K562 (cell line): ENCODE measurements around the gene SCYL1. TPM values are rescaled to one million over a fixed set of nuclear protein-coding genes. Genes with fewer than 3 reads are reported as not detected.

Source experiments
- ATAC-seq: fragments of 200-7000 bp; cut with Tn5 transposase; 3 replicates; pipeline ENCODE4 v1.9.1; 2020; ENCODE audit warnings: moderate library complexity
- BruUV-seq: library from RNA; stranded (reverse); fragments of 400-500 nt; replicated peaks from 2 replicates; lab custom pipeline; 2021; lab: Mats Ljungman, UMichigan
- CTCF ChIA-PET: fragments of 300-600 bp; formaldehyde crosslinking; extraction: SDS; loops from one replicate; lab custom pipeline; 2021; ENCODE audit warnings: low intra/inter-chr PET ratio; lab: Yijun Ruan, JAX
- POLR2A ChIA-PET: fragments of 300-600, 350-650 bp; sonication (Branson Sonifier 250); formaldehyde crosslinking; extraction: SDS; loops from one replicate; lab custom pipeline; 2021; ENCODE audit warnings: antibody characterized with exemption, inconsistent platforms; lab: Yijun Ruan, JAX
- DNase-seq, 4 experiments: peaks; one replicate each; pipeline versions ENCODE4 v3.0.0 to v3.0.0-alpha.2; 2011 to 2018; ENCODE audit warnings: low spot score in 3 of 4, mixed read lengths in 3 of 4; ENCODE audit errors: extremely low read depth in 1 of 4
- FAIRE-seq: peaks from 2 replicates; lab custom pipeline; 2011; peaks lifted over from hg19 to GRCh38; lab: Jason Lieb, UNC
- H2AFZ ChIP-seq: 2 replicates; pipeline ENCODE4 v1.6.0; 2011; ENCODE audit warnings: low read depth, low read length, control low read depth, inconsistent platforms
- H3K27ac ChIP-seq: fragments of 200-600 bp; 3 replicates; pipeline ENCODE4 v1.8.0; 2011; ENCODE audit warnings: low read depth, mild to moderate bottlenecking, control low read depth, inconsistent platforms, low read length, moderate library complexity, mixed read lengths; ENCODE audit errors: extremely low read depth
- H3K27me3 ChIP-seq, 2 experiments: fragments of 300-600 bp in 1 of 2; 2 replicates in 1 of 2; 3 replicates in 1 of 2; pipeline versions ENCODE4 v1.6.0 to v1.8.0; 2011; ENCODE audit warnings: inconsistent platforms in 2 of 2, low read length in 2 of 2, mild to moderate bottlenecking in 1 of 2, mixed read lengths in 1 of 2, moderate library complexity in 1 of 2; ENCODE audit not compliant: control insufficient read depth in 2 of 2, insufficient read depth in 2 of 2
- H3K36me3 ChIP-seq: fragments of 300-600 bp; 3 replicates; pipeline ENCODE4 v1.8.0; 2011; ENCODE audit warnings: mild to moderate bottlenecking, low read length, inconsistent platforms; ENCODE audit not compliant: control insufficient read depth, insufficient read depth
- H3K4me1 ChIP-seq, 2 experiments: fragments of 200-600 bp in 1 of 2; replicated peaks in 1 of 2; 2 replicates in 1 of 2; 3 replicates in 1 of 2; pipeline versions ENCODE4 v1.5.1 to v1.8.0; 2011; ENCODE audit warnings: inconsistent platforms in 2 of 2, low read length in 2 of 2, mild to moderate bottlenecking in 1 of 2, mixed read lengths in 1 of 2, moderate library complexity in 1 of 2; ENCODE audit not compliant: control insufficient read depth in 2 of 2, insufficient read depth in 2 of 2
- H3K4me2 ChIP-seq: 2 replicates; pipeline ENCODE4 v1.6.1; 2011; ENCODE audit warnings: low read length, control low read depth, inconsistent platforms, mixed read lengths; ENCODE audit not compliant: insufficient read depth
- H3K4me3 ChIP-seq: fragments of 200-600 bp; sonication (generic), shearing (Covaris generic); 2 replicates; pipeline ENCODE4 v1.5.1; 2016; ENCODE audit warnings: control low read depth, inconsistent platforms
- H3K79me2 ChIP-seq: fragments of 200-600 bp; 3 replicates; pipeline ENCODE4 v1.8.0; 2011; ENCODE audit warnings: low read length, inconsistent platforms; ENCODE audit not compliant: control insufficient read depth, insufficient read depth
- H3K9ac ChIP-seq, 2 experiments: 2 replicates each; pipeline versions ENCODE4 v1.6.0 to v1.6.1; 2011; ENCODE audit warnings: low read depth in 2 of 2, low read length in 2 of 2, control low read depth in 1 of 2, inconsistent platforms in 1 of 2, mild to moderate bottlenecking in 1 of 2, mixed read lengths in 1 of 2; ENCODE audit not compliant: insufficient read depth in 1 of 2
- H3K9me1 ChIP-seq: one replicate; pipeline ENCODE4 v1.6.0; 2011; ENCODE audit warnings: inconsistent platforms, mild to moderate bottlenecking, low read length, moderate library complexity; ENCODE audit not compliant: control insufficient read depth, insufficient read depth
- H3K9me3 ChIP-seq: replicated peaks from 2 replicates; pipeline ENCODE4 v1.5.1; 2011; ENCODE audit warnings: low read depth, low read length, inconsistent platforms; ENCODE audit not compliant: control insufficient read depth, insufficient read depth
- H4K20me1 ChIP-seq: replicated peaks from 2 replicates; pipeline ENCODE4 v1.6.1; 2011; ENCODE audit warnings: low read length, inconsistent platforms, mixed read lengths; ENCODE audit not compliant: control insufficient read depth, insufficient read depth
- BACH1 ChIP-seq: fragments of 200-800 bp; sonication (Bioruptor generic); IDR thresholded peaks from 2 replicates; pipeline ENCODE4 v1.6.1; 2016; ENCODE audit warnings: missing genetic modification characterization, missing compliant biosample characterization
- CHD2 ChIP-seq: IDR thresholded peaks from 2 replicates; pipeline ENCODE4 v1.6.1; 2011; ENCODE audit warnings: low read depth, low read length
- DNMT1 ChIP-seq: fragments of 450-650 bp; IDR thresholded peaks from 2 replicates; pipeline ENCODE4 v1.6.1; 2016; ENCODE audit warnings: antibody characterized with exemption, mild to moderate bottlenecking
- ELF2 ChIP-seq: fragments of 250-450 bp; sonication (Bioruptor Pico); IDR thresholded peaks from 2 replicates; pipeline ENCODE4 v1.5.0; 2021; ENCODE audit warnings: mild to moderate bottlenecking
- EZH2 ChIP-seq: IDR thresholded peaks from 2 replicates; pipeline ENCODE4 v1.6.1; 2012; ENCODE audit warnings: low read depth, mild to moderate bottlenecking, inconsistent platforms, low read length, borderline replicate concordance
- FOXA1 ChIP-seq: fragments of 450-650 bp; IDR thresholded peaks from 2 replicates; pipeline ENCODE4 v1.6.1; 2016; ENCODE audit warnings: mild to moderate bottlenecking, borderline replicate concordance
- HDAC3 ChIP-seq: fragments of 450-650 bp; IDR thresholded peaks from 2 replicates; pipeline ENCODE4 v1.6.1; 2018; ENCODE audit warnings: borderline replicate concordance, mild to moderate bottlenecking, moderate library complexity; ENCODE audit not compliant: partially characterized antibody
- KDM4B ChIP-seq, 2 experiments: fragments of 450-650 bp in 1 of 2; sonication (generic) in 1 of 2; IDR thresholded peaks; 2 replicates each; pipeline ENCODE4 v1.6.1; 2016 to 2017; ENCODE audit warnings: borderline replicate concordance in 2 of 2, antibody characterized with exemption in 1 of 2, low read depth in 1 of 2, mild to moderate bottlenecking in 1 of 2
- PURB ChIP-seq: sonication (generic); formaldehyde crosslinking; IDR thresholded peaks from 2 replicates; pipeline ENCODE4 v1.9.0; 2021; ENCODE audit warnings: low read depth, mild to moderate bottlenecking, missing genetic modification reagents
- SAFB ChIP-seq: fragments of 200-400 bp; formaldehyde crosslinking; IDR thresholded peaks from 2 replicates; pipeline ENCODE4 v1.6.1; 2017; ENCODE audit warnings: low read depth, low read length, borderline replicate concordance
- SMAD3 ChIP-seq: fragments of 450-650 bp; formaldehyde crosslinking; conservative IDR thresholded peaks from 2 replicates; pipeline ENCODE4 v1.4.0; 2020; ENCODE audit warnings: mild to moderate bottlenecking
- SOX6 ChIP-seq: fragments of 450-650 bp; IDR thresholded peaks from 2 replicates; pipeline ENCODE4 v1.6.1; 2014; ENCODE audit warnings: mild to moderate bottlenecking
- TAF9B ChIP-seq: fragments of 450-650 bp; IDR thresholded peaks from 2 replicates; pipeline ENCODE4 v1.6.1; 2018; ENCODE audit warnings: mild to moderate bottlenecking; ENCODE audit not compliant: partially characterized antibody
- TEAD1 ChIP-seq, 2 experiments: fragments of 450-650 bp in 1 of 2; sonication (generic) in 1 of 2; formaldehyde crosslinking; IDR thresholded peaks; 2 replicates each; pipeline versions ENCODE4 v1.4.0 to v1.8.0; 2020 to 2022; ENCODE audit warnings: mild to moderate bottlenecking in 2 of 2, missing genetic modification reagents in 1 of 2
- TFAM ChIP-seq: fragments of 250-450 bp; sonication (Bioruptor Pico); conservative IDR thresholded peaks from 2 replicates; pipeline ENCODE4 v1.5.0; 2021; ENCODE audit warnings: mild to moderate bottlenecking, moderate library complexity
- WHSC1 ChIP-seq: IDR thresholded peaks from one replicate; pipeline ENCODE4 v1.6.1; 2012; ENCODE audit warnings: low read length, control low read depth, inconsistent platforms
- XRCC4 ChIP-seq: IDR thresholded peaks from one replicate; pipeline ENCODE4 v1.6.1; 2011; ENCODE audit not compliant: insufficient read depth, insufficient read length; ENCODE audit errors: extremely low read depth
- ZC3H4 ChIP-seq: sonication (generic); formaldehyde crosslinking; IDR thresholded peaks from 2 replicates; pipeline ENCODE4 v1.9.0; 2021; ENCODE audit warnings: missing genetic modification reagents, borderline replicate concordance
- ZNF431 ChIP-seq: sonication (generic); formaldehyde crosslinking; IDR thresholded peaks from 2 replicates; pipeline ENCODE4 v1.8.0; 2022; ENCODE audit warnings: mild to moderate bottlenecking, missing genetic modification reagents
- WGBS: fragments of 100-300 bp; shearing (Covaris generic); methylation state at CpG from one replicate; pipeline ENCODE4 v1.1.6; 2016; ENCODE audit warnings: low coverage, mixed read lengths; ENCODE audit not compliant: insufficient coverage; ENCODE audit errors: missing lambda C conversion rate; 5-methylcytosine and 5-hydroxymethylcytosine counted together
- in situ Hi-C: fragments of 300-500 bp; cut with MboI; formaldehyde crosslinking; loops from 4 replicates; pipeline ENCODE4 v1.15.0; 2018; ENCODE audit warnings: inconsistent platforms, mixed read lengths
- intact Hi-C: fragments of 100-400 bp; cut with micrococcal nuclease; formaldehyde crosslinking; loops from 2 replicates; pipeline ENCODE4 v1.14.2; 2022
- polyA plus RNA-seq, 8 experiments: library from polyadenylated mRNA; depleted of rRNA in 4 of 8; stranded (reverse) in 5 of 8; unstranded in 3 of 8; fragments of >200 nt; fragmentation: Nextera tagmentation in 2 of 8; fragmentation: Illumina TruSeq in 1 of 8; extraction: Ambion mirVana in 2 of 8; extraction: Trizol in 1 of 8; gene quantifications; 2 replicates each; pipeline versions ENCODE4 v1.2.1 to v1.2.3, GENCODE V29; 2011 to 2014; ENCODE audit warnings: inconsistent platforms in 1 of 8, missing spikeins in 1 of 8
- total RNA-seq, 7 experiments: library from RNA; depleted of rRNA in 6 of 7; stranded (reverse); fragments of >200 nt in 6 of 7; fragmentation: Illumina TruSeq in 2 of 7; extraction: Trizol in 2 of 7; gene quantifications; 2 replicates each; pipeline versions ENCODE4 v1.2.1 to v1.2.3, GENCODE V29; 2011 to 2021; ENCODE audit warnings: low replicate concordance in 1 of 7
- TF ChIP-seq, protein P1 (sequence below): fragments of 250-450 bp; sonication (Bioruptor Pico); IDR thresholded peaks from 2 replicates; pipeline ENCODE4 v1.4.0; 2020; ENCODE audit warnings: mild to moderate bottlenecking, moderate library complexity
- TF ChIP-seq, protein P2 (sequence below): sonication (generic); formaldehyde crosslinking; IDR thresholded peaks from 2 replicates; pipeline ENCODE4 v1.8.1; 2022; ENCODE audit warnings: missing genetic modification reagents

Gene SCYL1
- total and polyA plus RNA-seq, 9 of the 15 experiments (the other 6 are each of a cell fraction or from before 2014, with no cell fraction given): 1.9 to 145 (median 57.6) TPM

DNA sequence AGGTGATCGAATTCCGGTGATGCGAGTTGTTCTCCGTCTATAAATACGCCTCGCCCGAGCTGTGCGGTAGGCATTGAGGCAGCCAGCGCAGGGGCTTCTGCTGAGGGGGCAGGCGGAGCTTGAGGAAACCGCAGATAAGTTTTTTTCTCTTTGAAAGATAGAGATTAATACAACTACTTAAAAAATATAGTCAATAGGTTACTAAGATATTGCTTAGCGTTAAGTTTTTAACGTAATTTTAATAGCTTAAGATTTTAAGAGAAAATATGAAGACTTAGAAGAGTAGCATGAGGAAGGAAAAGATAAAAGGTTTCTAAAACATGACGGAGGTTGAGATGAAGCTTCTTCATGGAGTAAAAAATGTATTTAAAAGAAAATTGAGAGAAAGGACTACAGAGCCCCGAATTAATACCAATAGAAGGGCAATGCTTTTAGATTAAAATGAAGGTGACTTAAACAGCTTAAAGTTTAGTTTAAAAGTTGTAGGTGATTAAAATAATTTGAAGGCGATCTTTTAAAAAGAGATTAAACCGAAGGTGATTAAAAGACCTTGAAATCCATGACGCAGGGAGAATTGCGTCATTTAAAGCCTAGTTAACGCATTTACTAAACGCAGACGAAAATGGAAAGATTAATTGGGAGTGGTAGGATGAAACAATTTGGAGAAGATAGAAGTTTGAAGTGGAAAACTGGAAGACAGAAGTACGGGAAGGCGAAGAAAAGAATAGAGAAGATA, 25.7 kb upstream of the SCYL1 start, which contains the start of gene MALAT1:
Gene MALAT1, plus strand, starts transcription at position 69 of the 736 bp plus-strand sequence.
- Histone ChIP-seq H3K9ac (peak within 1 kb of the TSS; percentile 100), H3K4me2 (peak within 1 kb of the TSS; percentile 94), H2AFZ (peak within 1 kb of the TSS; percentile 27; the same call in 1 of the 2 replicates), H3K79me2 (peaks cover 95% of the 10 kb centered on the region), H3K27ac (peak within 1 kb of the TSS; percentile 99), H3K4me3 (peak within 1 kb of the TSS; percentile 84), H3K9me1 (no peaks in the 10 kb centered on the region), H4K20me1 (peaks cover 50% of the 10 kb centered on the region), H3K36me3 (peaks cover 51% of the 10 kb centered on the region), H3K9me3 (no peaks in the 10 kb centered on the region), H3K4me1 (peaks cover 20 to 22% of the 10 kb centered on the region in 2 experiments), H3K27me3 (no peaks in the 10 kb centered on the region)
- under 1% methylated on average over 24 of the region's 24 CpGs for WGBS
- ATAC-seq: peak; percentile 39
- in situ Hi-C loops (no loop called here), intact Hi-C loops (no loop called here)
- peak; percentile 59 to 97 (median 71) for DNase-seq
- peak; percentile 83 for FAIRE-seq
- CTCF ChIA-PET: no interaction called here
- POLR2A ChIA-PET: interaction anchor here (0.6 to 27.6 kb wide), 97 partner anchors 10 to 1195 kb away, joined by 3 to 2118 read pairs (median 6); partner anchors contain the start of genes CAPN1, CCDC85B, CDC42EP2 and DPF2
- TSS peak; percentile 39 for BruUV-seq
- no peak for TF ChIP-seq SAFB
- TF ChIP-seq EZH2: no peak
- TF ChIP-seq, protein P1, sequence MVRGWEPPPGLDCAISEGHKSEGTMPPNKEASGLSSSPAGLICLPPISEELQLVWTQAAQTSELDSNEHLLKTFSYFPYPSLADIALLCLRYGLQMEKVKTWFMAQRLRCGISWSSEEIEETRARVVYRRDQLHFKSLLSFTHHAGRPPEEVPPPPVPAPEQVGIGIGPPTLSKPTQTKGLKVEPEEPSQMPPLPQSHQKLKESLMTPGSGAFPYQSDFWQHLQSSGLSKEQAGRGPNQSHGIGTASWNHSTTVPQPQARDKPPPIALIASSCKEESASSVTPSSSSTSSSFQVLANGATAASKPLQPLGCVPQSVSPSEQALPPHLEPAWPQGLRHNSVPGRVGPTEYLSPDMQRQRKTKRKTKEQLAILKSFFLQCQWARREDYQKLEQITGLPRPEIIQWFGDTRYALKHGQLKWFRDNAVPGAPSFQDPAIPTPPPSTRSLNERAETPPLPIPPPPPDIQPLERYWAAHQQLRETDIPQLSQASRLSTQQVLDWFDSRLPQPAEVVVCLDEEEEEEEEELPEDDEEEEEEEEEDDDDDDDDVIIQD (CRISPR knock-in tag): no peak
- peak; percentile 39 for TF ChIP-seq ZNF431 (CRISPR knock-in tag)
- no peak for TF ChIP-seq PURB
- 0 out of 2 replicates have a peak, but pooled peaks have one; percentile 18 for TF ChIP-seq DNMT1
- TF ChIP-seq KDM4B (IDR thresholded peaks at IDR 0.05; ENCODE audit: borderline replicate concordance in 2 of 2, low read depth in 1 of 2): 0 out of 4 replicates have a peak, but pooled peaks of 1 of the 2 experiments have one; percentile 73
- peak; percentile 89 for TF ChIP-seq CHD2
- TF ChIP-seq TEAD1 (CRISPR knock-in tag; IDR thresholded peaks at IDR 0.05): peak; percentile 94 to 99
- TF ChIP-seq TFAM (CRISPR knock-in tag): no peak
- peak; percentile 93 for TF ChIP-seq HDAC3
- TF ChIP-seq, protein P2, sequence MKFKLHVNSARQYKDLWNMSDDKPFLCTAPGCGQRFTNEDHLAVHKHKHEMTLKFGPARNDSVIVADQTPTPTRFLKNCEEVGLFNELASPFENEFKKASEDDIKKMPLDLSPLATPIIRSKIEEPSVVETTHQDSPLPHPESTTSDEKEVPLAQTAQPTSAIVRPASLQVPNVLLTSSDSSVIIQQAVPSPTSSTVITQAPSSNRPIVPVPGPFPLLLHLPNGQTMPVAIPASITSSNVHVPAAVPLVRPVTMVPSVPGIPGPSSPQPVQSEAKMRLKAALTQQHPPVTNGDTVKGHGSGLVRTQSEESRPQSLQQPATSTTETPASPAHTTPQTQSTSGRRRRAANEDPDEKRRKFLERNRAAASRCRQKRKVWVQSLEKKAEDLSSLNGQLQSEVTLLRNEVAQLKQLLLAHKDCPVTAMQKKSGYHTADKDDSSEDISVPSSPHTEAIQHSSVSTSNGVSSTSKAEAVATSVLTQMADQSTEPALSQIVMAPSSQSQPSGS: no peak
- TF ChIP-seq ZC3H4 (CRISPR knock-in tag): no peak
- no peak for TF ChIP-seq XRCC4
- no peak for TF ChIP-seq WHSC1
- TF ChIP-seq TAF9B: peak; percentile 96
- TF ChIP-seq SMAD3 (CRISPR knock-in tag): peak; percentile 96
- TF ChIP-seq BACH1 (tag): peak; percentile 17
- TF ChIP-seq ELF2 (CRISPR knock-in tag): peak; percentile 92
- no peak for TF ChIP-seq FOXA1
- peak; percentile 80 for TF ChIP-seq SOX6
